HG02763 (cell line): Measurements from ENCODE around the gene PLEKHJ1.
"Not testable (repeated sequence)": the region's sequence is repeated elsewhere in the genome, so short reads cannot be mapped to it uniquely, and the experiment has no call there.

Experiments
- ATAC-seq: cut with Tn5 transposase; IDR thresholded peaks from one replicate; pipeline ENCODE4 v1.9.1; 2021; ENCODE audit warnings: mild to moderate bottlenecking, moderate library complexity; ENCODE audit not compliant: unreplicated experiment

PLEKHJ1 gene

DNA sequence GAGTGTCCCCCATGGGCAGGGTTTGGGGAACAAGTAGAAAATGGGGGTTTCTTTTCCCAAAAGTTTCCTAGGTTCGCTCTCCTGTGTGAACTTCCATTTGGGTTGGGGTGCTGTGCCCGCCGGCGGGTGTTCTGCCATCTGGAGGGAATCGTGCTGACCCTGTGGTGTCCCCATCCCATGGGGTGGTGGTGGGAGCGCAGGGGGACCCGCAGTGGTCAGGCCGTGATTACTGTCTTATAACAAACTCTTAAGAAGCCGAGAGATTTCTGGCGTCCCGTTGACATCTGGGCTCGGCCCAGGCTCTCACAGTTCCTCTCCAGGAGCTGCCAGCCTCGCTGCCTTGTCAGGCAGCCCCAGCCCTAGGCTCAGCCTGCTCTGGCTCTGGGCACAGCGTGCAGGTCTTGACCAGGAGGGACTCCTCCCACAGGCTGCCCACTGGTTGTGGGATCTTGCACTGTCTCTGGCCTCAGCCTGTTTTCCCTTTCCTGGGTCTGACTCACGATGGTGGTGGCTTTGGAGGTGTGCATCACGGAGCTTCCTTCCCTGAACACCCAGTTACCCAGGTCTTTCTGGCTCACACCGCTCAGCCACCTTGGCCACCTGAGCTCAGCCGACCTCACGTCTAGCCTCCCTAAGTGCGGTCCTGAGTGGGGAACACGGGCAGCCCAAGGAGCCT is 34.5 kb downstream of the PLEKHJ1 start:
- ATAC-seq = no peak

DNA sequence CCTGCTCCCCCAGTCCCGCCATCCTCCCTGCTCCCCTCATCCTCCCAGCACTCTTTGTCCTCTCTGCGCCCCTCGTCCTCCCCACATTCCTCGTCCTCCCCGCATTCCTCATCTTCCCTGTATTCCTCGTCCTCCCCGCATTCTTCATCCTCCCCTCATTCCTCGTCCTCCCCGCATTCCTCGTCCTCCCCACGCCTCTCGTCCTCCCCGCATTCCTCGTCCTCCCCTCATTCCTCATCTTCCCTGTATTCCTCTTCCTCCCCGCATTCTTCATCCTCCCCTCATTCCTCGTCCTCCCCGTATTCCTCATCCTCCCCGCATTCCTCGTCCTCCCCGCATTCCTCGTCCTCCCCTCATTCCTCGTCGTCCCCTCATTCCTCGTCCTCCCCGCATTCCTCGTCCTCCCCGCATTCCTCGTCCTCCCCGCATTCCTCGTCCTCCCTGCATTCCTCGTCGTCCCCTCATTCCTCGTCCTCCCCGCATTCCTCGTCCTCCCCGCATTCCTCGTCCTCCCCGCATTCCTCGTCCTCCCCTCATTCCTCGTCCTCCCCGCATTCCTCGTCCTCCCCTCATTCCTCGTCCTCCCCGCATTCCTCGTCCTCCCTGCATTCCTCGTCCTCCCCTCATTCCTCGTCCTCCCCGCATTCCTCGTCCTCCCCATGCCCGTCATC is 35.4 kb downstream of the PLEKHJ1 start:
- not testable (repeated sequence) for ATAC-seq

DNA sequence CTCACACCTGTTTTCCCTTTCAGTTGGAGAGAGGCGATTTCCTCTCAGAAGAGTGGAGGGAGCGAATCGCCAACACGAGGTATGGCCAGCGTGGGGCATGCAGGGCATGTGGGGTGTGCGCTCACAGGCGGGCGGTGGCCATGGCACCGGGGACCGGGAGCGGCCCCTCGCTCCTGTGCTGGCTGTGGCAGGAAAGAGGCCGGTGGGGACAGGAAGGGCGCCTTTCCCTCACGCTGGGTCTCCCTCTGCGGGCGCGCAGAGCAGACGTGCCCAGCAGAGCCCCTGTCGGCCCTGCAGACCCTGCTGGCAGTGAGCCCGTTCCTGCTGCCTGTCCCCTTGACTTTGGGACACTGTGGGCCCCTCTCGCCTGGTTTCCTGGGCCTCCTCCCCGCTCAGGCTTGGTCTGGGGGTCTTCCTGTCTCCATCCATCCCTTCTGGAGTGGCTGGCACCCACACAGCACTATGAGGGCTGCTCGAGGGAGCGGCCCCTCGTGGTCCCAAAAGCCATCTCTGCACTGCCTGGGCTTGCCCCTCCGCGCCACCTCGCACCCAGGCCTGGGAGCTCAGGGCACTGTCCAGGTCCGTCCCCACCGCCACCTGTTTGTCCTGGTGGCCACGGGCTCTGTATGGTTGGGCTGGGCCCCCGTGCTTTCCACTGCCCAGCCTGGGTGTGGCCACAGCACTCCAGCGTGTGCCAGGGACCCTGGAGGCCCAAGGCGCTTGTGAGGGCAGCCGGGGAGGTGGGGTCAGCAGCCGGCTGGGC is 36.1 kb downstream of the PLEKHJ1 start:
- ATAC-seq = no peak

DNA sequence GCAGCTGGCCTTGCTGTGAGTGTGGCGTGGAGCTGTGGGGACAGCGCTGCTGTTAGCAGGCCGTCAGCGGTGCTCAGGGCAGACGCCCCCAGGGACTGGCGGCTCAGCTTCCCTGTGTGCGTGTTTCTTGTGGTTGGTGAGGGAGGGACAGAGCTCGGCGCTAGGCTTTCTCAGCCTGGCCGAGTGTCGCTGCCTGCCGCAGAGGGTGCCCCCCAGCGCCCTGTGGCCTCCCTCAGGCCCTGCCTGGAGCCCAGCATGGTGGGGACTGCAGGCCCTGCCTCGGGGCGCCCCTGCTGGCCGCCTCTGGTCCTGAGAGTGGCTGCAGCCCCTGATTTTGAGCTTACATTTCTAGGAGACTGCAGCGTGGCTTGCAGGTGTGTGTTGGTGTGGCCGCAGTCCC is 36.9 kb downstream of the PLEKHJ1 start:
- ATAC-seq = no peak

DNA sequence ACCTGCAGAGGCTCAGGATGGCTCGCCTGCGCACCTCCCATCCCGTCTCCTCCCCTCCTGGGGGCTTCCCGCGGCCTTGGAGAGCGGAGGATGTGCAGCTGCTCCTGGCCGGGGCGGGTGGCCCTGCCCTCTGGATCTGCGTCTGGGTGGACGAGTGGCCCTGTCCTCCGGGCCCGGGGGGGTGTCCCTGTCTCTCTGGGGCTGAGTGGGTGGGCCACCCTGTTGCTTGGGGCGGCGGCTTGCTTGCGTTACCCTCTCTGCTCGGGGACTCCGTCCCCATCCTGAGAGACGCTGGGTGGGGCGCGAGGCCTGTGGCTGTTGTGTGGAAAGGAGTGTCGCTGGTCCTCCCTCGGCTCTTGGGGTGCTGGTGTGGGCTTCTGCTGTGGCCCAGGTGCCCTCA is 37.8 kb downstream of the PLEKHJ1 start:
- no peak for ATAC-seq

DNA sequence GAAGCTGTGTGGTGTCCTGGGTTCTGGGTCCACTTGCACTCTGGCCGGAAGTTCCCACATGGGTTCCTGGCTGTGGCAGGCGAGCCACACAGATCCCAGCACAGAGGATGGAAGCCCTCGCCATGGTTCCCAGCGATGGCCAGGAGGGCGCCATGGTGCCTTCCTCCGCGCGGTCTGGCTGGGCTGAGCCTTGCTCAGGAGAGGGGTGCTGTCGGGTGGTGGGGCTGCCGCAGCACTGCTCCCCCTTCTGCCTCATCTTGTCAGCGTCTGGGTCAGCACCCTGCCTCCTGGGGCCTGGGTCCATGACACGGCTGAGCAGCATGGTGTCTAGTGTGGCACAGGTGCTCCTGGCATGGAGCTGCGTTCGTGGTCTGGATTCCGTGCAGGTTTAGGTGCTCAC is 38.9 kb downstream of the PLEKHJ1 start:
- ATAC-seq = no peak

DNA sequence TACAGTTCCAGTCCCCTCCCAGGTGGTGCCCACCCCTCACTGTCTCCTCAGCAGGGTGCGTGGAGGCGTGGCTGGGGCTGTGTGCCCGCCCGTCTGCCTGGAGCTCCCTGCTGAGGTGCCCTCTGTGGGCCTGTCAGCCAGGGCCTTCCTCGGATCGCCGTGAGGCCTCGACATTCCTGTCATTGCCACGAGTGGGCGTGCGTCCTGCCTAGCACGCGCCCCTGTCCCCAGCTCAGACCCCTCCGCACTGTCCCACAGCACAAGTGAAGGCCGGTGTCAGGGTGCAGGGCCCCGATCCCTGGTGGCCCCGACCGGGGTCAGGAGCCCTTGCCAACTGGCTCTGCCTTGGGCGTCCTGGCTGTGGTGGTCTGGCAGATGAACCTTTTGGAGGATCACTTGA is 40.2 kb downstream of the PLEKHJ1 start:
- no peak for ATAC-seq

DNA sequence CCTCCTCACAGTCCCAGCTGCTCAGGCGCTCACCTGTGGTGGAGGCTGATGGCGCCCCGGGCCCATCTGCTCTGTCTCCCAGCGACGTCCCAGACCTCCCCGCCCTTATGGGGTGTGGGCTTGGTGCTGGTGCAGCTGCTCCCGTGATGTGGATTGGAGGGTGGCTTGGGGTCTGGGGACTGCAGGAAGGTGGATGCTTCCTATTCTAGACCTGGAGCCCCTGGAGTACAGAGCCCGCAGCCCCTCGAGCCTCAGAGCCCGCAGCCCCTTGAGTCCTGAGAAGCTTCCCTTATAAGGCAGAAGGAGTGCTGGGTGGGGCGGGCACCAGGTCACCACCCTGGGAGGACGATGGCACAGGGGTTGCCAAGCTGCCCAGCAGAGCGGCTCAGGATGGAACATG is 40.8 kb downstream of the PLEKHJ1 start:
- ATAC-seq = no peak

DNA sequence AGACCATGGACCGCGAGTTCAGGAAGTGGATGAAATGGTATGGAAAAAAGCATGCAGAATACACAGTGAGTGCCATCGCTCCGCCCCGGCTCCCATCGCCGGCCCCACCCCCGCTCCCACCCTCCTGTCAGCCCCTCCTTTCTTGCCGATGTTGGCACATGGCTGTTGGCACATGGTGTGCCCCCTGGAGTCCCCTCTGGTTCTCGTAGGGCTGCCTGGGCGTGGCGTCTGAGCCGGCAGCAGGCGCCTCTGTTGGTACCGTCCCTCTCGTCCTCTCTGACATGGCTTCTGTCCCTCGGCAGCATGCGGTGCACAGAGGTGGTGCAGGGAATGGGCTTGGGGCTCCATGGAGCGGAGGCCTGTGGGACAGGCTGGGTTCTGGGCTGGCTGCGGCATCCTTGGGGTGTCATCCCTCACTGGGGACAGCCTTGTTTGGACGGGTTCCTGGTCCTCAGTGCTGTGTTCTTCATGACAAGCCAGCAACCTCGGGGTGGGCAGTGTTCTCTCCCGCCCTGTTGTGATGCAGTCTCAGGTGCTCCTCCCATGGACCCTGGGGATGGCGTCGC is 41.5 kb downstream of the PLEKHJ1 start:
- ATAC-seq = no peak

DNA sequence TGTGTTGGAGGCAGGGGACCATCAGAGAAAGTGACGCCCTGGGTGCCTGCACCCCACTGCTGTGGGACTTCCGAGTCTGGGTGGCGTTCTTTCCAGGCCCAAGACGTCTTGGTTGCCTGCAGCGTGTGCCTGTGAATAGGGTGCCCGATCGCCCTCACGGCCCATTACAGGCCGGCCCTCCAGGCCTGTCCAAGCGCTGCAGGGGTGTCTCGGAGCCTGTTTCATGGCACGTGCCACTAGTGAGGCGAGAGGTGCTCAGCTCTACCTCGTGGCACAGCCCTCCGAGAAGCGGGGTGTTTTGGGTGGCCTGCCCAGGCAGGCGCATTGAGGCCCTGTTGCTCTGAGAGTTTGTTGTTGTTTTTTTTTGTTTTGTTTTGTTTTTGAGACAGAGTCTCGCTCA is 42.3 kb downstream of the PLEKHJ1 start:
- no peak for ATAC-seq

DNA sequence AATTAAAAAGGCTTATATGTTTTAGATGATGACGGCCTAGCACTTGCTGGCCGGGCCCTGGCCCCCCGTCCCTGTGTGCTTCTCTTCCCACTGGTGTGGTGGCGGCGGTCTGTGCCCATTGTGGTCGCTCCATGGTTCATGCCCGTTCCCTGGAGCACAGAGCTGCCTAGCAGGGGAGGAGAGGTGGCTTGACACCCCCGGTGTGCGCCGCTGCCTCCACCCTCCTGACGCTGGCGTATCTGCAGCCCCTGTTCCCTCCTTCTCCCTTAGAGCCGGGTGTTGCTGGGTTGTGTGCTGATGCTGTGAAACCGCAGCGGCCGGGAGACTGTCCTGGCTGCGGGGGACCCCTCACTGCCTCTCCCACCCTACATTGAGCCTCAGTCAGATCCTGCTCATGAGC is 43.3 kb downstream of the PLEKHJ1 start:
- no peak for ATAC-seq

DNA sequence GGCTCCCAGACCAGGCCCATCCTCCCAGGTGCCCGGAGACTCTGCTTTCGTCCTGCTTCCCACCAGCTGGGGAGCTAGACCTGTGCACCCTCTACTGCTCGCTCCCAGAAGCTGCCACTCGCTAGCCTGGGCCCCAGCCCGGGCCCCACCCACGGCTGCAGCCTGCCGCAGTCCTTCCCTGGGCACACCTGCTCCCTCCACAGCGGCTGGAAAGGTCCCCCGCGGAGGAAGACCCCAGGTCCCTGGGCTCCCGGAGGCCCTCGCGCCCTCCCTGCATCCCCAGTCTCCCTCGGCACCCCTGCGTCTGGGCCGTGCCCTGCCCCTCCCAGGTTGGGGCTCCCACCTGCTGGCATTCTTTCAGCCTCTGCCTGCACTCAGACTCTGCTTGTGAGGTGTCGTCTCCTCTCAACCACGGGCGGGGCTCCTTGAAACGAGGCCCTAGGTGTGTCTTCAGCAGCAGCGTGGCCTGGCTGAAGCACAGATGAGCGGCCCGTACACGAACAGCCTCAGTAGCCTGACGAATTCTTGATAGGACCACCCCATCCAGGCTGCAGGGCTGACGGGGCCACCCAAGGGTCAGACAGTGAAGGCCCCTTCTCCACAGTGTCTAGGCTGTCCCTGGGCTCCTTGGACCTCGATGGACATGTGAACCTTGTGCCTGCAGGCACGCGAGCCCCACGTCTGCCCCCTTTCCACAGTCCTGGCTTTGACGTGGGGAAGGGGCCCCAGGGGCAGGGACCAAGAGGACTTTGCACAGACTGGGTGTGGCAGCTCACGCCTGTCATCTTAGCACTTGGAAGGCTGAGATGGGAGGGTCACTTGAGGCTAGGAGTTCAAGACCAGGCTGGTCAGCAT is 44.4 kb downstream of the PLEKHJ1 start:
- no peak for ATAC-seq

DNA sequence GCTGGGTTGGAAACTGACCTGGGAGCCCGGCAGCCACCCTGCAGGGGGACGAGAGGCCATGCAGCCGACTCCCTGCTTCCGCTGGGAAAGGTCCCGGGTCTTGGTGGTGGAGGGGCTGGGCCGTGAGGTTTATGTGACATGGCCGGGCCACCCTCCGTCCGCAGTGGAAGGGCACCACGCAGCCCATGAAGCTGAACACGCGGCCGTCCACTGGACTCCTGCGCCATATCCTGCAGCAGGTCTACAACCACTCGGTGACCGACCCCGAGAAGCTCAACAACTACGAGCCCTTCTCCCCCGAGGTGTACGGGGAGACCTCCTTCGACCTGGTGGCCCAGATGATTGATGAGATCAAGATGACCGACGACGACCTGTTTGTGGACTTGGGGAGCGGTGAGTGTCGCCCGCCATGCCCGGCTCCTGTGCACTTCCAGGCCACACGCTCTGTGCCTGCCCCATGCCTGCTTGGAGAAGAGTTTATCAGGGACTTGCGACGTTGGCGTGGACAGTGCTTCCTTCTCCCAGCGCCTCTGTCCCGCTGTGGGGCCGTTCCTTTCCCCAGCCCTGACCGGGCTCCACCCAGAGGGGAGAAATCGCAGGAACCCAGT is 45.2 kb downstream of the PLEKHJ1 start:
- ATAC-seq = no peak

DNA sequence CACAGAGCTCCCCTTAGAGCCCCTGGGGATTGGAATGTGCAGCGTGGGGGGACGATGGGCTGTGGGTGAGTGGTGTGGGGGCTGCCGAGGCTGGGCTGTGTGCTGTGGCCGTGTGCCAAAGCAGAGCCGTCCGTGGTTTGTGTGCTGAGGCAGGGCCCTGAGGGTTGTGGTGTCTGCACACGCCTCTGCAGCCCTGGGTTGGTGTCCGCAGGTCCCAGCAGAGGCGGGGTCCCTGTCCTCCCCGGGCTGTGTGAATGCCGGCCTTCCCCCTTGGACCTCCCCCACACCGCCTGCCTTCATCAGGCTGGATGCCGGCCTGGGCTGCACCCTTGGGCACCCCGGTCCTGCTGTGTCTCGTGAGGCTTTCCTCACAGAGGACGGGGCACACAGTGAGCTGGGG is 46.2 kb downstream of the PLEKHJ1 start:
- no peak for ATAC-seq

DNA sequence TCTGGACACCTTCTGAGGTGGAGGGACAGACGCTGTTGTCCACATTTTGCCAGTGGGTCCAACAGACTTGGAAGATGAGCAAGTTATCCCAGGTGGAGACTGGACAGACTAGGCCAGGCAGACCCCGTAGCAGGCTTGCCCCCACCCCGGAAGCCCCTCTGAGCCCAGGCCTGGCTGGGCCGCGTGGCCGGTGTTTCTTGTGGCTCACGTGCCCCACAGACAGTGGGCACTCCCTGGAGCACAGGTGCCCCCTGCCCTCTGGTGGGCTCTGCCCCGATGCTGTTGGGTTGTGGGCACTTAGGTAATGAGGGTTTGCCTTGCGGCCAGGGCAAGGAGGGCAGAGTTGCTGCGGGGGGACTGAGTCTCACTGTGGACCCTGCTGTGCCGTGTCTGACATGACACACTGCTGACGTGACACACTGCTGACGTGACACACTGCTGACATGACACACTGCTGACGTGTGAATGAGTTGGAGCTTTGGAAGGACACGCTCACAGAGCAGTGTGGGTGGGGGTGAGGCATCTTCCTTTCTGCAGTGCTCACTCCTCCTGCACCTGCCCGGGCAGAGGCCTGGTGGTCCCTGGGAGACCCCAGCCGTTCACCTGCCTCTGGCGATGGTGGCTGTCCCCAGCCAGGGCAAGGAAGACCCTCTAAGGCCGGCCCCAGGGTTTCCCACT is 47.3 kb downstream of the PLEKHJ1 start:
- ATAC-seq = no peak

DNA sequence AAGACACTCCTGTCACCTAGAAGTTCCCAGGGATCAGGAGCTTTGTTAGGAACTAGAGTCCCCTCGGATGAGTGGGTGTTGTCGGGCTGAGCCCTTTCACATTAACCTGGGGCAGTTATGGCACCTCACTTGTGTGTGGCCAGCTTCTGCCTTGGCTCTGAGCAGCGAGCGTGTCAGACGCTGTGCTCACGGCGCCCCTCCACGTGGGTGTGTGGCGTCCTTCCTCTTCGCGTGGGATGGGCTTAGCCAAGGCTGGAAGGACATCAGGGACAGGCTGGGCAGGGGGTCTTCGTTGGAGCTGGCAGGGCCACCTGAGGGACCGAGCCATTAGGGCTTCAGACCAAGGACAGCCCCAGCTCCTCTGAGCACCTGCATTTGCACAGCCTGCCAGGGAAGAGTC is 49.0 kb downstream of the PLEKHJ1 start:
- no peak for ATAC-seq

DNA sequence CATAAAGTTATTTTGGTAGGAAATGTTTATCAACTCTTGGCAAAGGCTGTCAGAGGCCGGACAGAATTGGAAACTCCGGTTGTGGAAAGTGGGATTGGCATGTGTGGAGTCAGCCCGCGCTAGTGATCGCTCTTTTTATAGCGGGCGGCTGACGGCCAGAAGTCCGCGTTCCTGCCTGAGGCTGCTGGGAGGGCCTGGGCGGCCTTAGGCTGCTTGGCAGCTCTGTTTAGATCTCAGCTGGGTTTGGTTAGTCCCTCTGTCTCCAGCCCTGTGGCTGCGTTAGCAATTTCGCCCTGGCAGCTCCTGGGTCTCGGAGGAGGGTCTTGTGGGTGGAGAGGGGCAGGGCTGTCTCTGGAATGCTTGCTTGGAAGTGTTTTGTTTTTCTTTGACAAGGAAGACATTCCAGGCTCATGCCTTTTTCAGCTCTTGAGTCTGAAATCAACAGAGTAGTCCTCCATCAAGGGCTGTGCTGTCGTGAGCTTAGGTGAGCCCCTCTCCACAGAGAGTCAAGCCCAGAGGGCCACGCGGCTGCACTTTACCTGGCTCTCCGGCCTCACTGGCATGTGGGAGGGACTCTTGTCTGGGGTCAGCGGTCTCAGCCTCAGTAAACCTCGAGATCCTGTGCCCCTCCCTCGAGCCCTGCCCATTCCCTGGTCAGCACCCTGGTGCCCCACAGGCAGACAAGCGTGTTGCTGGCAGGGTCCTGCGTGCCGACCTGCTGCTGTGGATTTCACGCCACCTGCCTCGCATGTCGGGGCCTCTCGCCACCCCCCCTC is 49.9 kb downstream of the PLEKHJ1 start:
- ATAC-seq = no peak

DNA sequence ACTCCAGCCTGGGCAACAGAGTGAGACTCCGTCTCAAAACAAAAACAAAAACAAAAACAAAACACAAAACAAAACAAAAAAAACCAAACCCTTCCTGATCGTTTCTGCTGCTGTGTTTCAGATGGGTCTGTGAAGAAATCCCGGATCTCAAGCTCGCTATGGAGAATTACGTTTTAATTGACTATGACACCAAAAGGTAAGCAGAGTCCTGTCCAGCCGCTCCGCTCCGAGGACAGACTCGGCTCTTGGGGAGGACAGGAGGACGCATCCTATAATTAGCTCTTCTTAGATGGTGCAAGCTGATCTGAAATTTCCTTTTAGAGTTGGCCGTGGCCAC is 50.4 kb downstream of the PLEKHJ1 start:
- no peak for ATAC-seq

DNA sequence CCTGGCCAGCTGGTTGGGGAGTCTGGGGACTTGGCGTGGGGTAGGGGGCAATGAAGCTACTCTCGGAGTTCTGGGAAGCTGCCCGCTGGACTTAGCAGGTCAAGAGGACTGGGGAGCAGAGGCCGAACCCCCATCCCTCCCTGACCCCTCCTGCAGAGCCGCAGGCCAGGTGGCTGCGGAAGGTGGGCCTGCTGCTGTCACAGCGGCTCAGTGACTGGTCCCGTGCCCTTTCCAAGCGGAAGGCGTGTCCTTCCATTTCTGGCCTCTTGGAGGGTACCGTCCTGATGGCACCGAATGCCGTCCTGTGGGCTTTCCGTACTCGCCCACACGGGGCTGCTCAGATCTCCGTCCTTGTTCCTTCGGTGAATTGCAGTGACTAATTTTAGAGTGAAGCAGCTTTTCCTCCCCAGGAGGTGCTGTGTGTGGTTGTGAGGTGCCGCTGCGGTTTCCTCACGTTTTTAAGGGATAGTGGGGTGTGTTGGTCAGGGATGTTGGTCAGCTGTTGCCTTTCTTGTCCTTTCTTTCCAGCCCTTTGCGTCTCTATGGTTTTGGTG is 51.6 kb downstream of the PLEKHJ1 start:
- ATAC-seq = no peak
